ENCODE measurements around the gene GPRIN2.

The GPRIN2 gene

GRCh38 chr10:46542567-46543465, 13.6 kb downstream of the GPRIN2 start:
- Histone ChIP-seq H3K9ac (ENCODE audit: low read length) (no peak overlapping the region), H3K27me3 (ENCODE audit: control insufficient read depth, insufficient read depth, low read length) (no peaks in the 10 kb centered on the region), H3K27ac (ENCODE audit: low read depth, low read length) (no peak overlapping the region), H3K4me3 (ENCODE audit: low read length) (no peak overlapping the region), H3K36me3 (ENCODE audit: control insufficient read depth, insufficient read depth, low read length) (no peaks in the 10 kb centered on the region), H3K4me1 (ENCODE audit: control insufficient read depth, insufficient read depth, low read length) (no peaks in the 10 kb centered on the region)

GRCh38 chr10:46541735-46542566, 14.5 kb downstream of the GPRIN2 start:
- Histone ChIP-seq H3K27me3 (ENCODE audit: control insufficient read depth, insufficient read depth, low read length) (no peaks in the 10 kb centered on the region), H3K4me1 (ENCODE audit: control insufficient read depth, insufficient read depth, low read length) (no peaks in the 10 kb centered on the region), H3K36me3 (ENCODE audit: control insufficient read depth, insufficient read depth, low read length) (no peaks in the 10 kb centered on the region), H3K27ac (ENCODE audit: low read depth, low read length) (no peak overlapping the region), H3K9ac (ENCODE audit: low read length) (no peak overlapping the region), H3K4me3 (ENCODE audit: low read length) (no peak overlapping the region)

- Histone ChIP-seq H3K4me3 (ENCODE audit: low read length) (no peak overlapping the region), H3K4me1 (ENCODE audit: control insufficient read depth, insufficient read depth, low read length) (no peaks in the 10 kb centered on the region), H3K27ac (ENCODE audit: low read depth, low read length) (no peak overlapping the region), H3K27me3 (ENCODE audit: control insufficient read depth, insufficient read depth, low read length) (no peaks in the 10 kb centered on the region), H3K36me3 (ENCODE audit: control insufficient read depth, insufficient read depth, low read length) (no peaks in the 10 kb centered on the region), H3K9ac (ENCODE audit: low read length) (no peak overlapping the region)
Observed at GRCh38 chr10:46541017-46541661, 15.3 kb downstream of the GPRIN2 start.

GRCh38 chr10:46540412-46541016, 15.9 kb downstream of the GPRIN2 start:
- peak overlapping the region; percentile 4 for H3K4me3 ChIP-seq (ENCODE audit: low read length)
- peak overlapping the region; percentile 62 for H3K27ac ChIP-seq (ENCODE audit: low read depth, low read length)
- H3K27me3 ChIP-seq (ENCODE audit: control insufficient read depth, insufficient read depth, low read length), result no peaks in the 10 kb centered on the region
- no peak overlapping the region for H3K9ac ChIP-seq (ENCODE audit: low read length)
- H3K4me1 ChIP-seq (ENCODE audit: control insufficient read depth, insufficient read depth, low read length), result no peaks in the 10 kb centered on the region
- H3K36me3 ChIP-seq (ENCODE audit: control insufficient read depth, insufficient read depth, low read length), result no peaks in the 10 kb centered on the region

GRCh38 chr10:46539596-46540411, 16.7 kb downstream of the GPRIN2 start:
- H3K27me3 ChIP-seq (ENCODE audit: control insufficient read depth, insufficient read depth, low read length), result no peaks in the 10 kb centered on the region
- H3K4me3 ChIP-seq (ENCODE audit: low read length), result peak overlapping the region; percentile 4
- no peaks in the 10 kb centered on the region for H3K36me3 ChIP-seq (ENCODE audit: control insufficient read depth, insufficient read depth, low read length)
- H3K4me1 ChIP-seq (ENCODE audit: control insufficient read depth, insufficient read depth, low read length), result no peaks in the 10 kb centered on the region
- no peak overlapping the region for H3K9ac ChIP-seq (ENCODE audit: low read length)
- H3K27ac ChIP-seq (ENCODE audit: low read depth, low read length), result peak overlapping the region; percentile 62

GRCh38 chr10:46538717-46539426, 17.6 kb downstream of the GPRIN2 start:
- Histone ChIP-seq H3K36me3 (ENCODE audit: control insufficient read depth, insufficient read depth, low read length) (no peaks in the 10 kb centered on the region), H3K27me3 (ENCODE audit: control insufficient read depth, insufficient read depth, low read length) (no peaks in the 10 kb centered on the region), H3K4me1 (ENCODE audit: control insufficient read depth, insufficient read depth, low read length) (no peaks in the 10 kb centered on the region), H3K27ac (ENCODE audit: low read depth, low read length) (no peak overlapping the region), H3K9ac (ENCODE audit: low read length) (no peak overlapping the region), H3K4me3 (ENCODE audit: low read length) (no peak overlapping the region)

GRCh38 chr10:46538155-46538554, 18.3 kb downstream of the GPRIN2 start:
- Histone ChIP-seq H3K4me1 (ENCODE audit: control insufficient read depth, insufficient read depth, low read length) (no peaks in the 10 kb centered on the region), H3K36me3 (ENCODE audit: control insufficient read depth, insufficient read depth, low read length) (no peaks in the 10 kb centered on the region), H3K9ac (ENCODE audit: low read length) (no peak overlapping the region), H3K4me3 (ENCODE audit: low read length) (no peak overlapping the region), H3K27ac (ENCODE audit: low read depth, low read length) (no peak overlapping the region), H3K27me3 (ENCODE audit: control insufficient read depth, insufficient read depth, low read length) (no peaks in the 10 kb centered on the region)

- Histone ChIP-seq H3K4me3 (ENCODE audit: low read length) (no peak overlapping the region), H3K9ac (ENCODE audit: low read length) (no peak overlapping the region), H3K36me3 (ENCODE audit: control insufficient read depth, insufficient read depth, low read length) (no peaks in the 10 kb centered on the region), H3K4me1 (ENCODE audit: control insufficient read depth, insufficient read depth, low read length) (no peaks in the 10 kb centered on the region), H3K27me3 (ENCODE audit: control insufficient read depth, insufficient read depth, low read length) (no peaks in the 10 kb centered on the region), H3K27ac (ENCODE audit: low read depth, low read length) (no peak overlapping the region)
Observed at GRCh38 chr10:46537309-46537708, 19.1 kb downstream of the GPRIN2 start.

GRCh38 chr10:46536781-46537180, 19.7 kb downstream of the GPRIN2 start:
- H3K4me1 ChIP-seq (ENCODE audit: control insufficient read depth, insufficient read depth, low read length), result no peaks in the 10 kb centered on the region
- H3K27me3 ChIP-seq (ENCODE audit: control insufficient read depth, insufficient read depth, low read length), result no peaks in the 10 kb centered on the region

GRCh38 chr10:46536171-46536570, 20.3 kb downstream of the GPRIN2 start:
- Histone ChIP-seq H3K27ac (ENCODE audit: low read depth, low read length) (no peak overlapping the region), H3K9ac (ENCODE audit: low read length) (no peak overlapping the region), H3K4me3 (ENCODE audit: low read length) (no peak overlapping the region), H3K36me3 (ENCODE audit: control insufficient read depth, insufficient read depth, low read length) (no peaks in the 10 kb centered on the region), H3K27me3 (ENCODE audit: control insufficient read depth, insufficient read depth, low read length) (no peaks in the 10 kb centered on the region), H3K4me1 (ENCODE audit: control insufficient read depth, insufficient read depth, low read length) (no peaks in the 10 kb centered on the region)

More at GRCh38 chr10:46536781-46537180, 19.7 kb downstream of the GPRIN2 start:
- H3K4me3 ChIP-seq (ENCODE audit: low read length), result no peak overlapping the region
- no peak overlapping the region for H3K27ac ChIP-seq (ENCODE audit: low read depth, low read length)
- no peaks in the 10 kb centered on the region for H3K36me3 ChIP-seq (ENCODE audit: control insufficient read depth, insufficient read depth, low read length)
- no peak overlapping the region for H3K9ac ChIP-seq (ENCODE audit: low read length)
